LNCAP (cell line): Measurements from ENCODE around the gene COPE.

ENCODE experiments used
- TF ChIP-seq, protein P1 (sequence below): fragments of 450-650 bp; IDR thresholded peaks from 2 replicates; pipeline ENCODE4 v1.5.1; 2017; ENCODE audit warnings: mild to moderate bottlenecking

Gene COPE

DNA sequence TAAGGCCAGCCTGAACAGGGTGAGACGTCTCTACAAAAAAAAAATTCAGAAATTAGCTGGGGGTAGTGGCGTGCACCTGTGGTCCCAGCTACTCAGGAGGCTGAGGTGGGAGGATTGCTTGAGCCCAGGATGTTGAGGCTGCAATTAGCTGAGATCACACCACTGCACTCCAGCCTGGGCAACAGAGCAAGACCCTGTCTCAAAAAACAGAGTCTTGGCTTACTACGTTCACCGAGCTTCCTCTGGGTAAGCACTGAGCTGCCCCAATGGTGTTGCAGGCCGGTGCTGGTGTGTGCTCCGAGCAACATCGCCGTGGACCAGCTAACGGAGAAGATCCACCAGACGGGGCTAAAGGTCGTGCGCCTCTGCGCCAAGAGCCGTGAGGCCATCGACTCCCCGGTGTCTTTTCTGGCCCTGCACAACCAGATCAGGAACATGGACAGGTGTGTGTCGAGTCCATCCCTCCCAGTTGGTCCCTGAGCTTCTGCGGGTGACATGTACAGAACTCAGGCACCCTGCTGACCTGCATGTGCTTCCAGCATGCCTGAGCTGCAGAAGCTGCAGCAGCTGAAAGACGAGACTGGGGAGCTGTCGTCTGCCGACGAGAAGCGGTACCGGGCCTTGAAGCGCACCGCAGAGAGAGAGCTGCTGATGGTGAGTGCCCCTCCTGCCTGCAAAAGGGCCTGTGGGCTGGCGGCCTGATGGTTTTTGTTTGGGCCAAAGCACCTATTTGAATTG is 63.4 kb downstream of the COPE start:
- TF ChIP-seq, protein P1, sequence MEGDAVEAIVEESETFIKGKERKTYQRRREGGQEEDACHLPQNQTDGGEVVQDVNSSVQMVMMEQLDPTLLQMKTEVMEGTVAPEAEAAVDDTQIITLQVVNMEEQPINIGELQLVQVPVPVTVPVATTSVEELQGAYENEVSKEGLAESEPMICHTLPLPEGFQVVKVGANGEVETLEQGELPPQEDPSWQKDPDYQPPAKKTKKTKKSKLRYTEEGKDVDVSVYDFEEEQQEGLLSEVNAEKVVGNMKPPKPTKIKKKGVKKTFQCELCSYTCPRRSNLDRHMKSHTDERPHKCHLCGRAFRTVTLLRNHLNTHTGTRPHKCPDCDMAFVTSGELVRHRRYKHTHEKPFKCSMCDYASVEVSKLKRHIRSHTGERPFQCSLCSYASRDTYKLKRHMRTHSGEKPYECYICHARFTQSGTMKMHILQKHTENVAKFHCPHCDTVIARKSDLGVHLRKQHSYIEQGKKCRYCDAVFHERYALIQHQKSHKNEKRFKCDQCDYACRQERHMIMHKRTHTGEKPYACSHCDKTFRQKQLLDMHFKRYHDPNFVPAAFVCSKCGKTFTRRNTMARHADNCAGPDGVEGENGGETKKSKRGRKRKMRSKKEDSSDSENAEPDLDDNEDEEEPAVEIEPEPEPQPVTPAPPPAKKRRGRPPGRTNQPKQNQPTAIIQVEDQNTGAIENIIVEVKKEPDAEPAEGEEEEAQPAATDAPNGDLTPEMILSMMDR: no peak

DNA sequence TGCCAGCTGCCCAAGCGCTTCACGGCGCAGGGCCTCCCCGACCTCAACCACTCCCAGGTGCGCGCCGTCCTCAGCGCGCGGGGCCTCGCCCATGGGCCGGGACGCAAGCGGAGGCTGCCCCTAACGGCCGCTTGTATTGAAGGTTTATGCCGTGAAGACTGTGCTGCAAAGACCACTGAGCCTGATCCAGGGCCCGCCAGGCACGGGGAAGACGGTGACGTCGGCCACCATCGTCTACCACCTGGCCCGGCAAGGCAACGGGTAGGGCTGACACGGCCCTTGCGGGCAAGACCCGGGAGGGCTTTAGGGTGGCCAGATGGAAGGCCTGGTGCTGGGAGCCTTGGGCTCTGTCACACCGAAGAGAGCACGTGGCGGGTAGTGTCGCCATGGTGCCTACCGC is 64.2 kb downstream of the COPE start:
- TF ChIP-seq, protein P1: no peak

DNA sequence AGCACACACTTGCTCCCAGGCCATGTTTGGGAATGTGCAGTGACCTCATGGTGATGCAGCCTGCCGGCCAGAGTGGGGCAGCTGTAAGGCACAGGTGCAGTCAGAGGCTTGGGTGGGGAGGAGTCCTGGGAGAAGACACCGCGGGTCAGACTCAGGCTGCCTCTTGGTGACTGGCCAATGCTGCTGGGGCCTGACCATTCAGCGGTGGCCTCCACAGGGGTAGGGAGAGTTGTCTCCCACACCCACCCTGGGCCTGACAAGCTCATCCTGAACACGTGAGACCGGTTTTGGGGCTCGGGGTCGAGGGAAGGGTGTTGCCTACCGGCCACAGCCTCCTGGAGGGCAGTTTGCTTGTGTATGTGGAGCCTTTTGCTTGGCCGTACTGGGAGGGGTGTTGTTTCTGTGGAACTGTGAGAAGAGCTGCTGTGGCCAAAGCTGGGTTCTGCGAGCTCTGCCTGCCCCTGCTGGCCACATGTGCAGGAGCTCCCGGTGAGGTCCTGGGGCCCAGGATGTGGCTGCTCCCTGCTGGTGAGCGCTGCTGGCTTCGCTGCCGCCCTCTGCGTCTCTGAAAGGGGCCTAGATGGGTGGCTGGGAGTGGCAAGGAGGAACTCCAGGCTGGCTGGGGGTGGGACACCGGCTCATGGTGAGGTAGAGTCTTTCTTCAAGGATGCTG is 65.3 kb downstream of the COPE start:
- TF ChIP-seq, protein P1: no peak

DNA sequence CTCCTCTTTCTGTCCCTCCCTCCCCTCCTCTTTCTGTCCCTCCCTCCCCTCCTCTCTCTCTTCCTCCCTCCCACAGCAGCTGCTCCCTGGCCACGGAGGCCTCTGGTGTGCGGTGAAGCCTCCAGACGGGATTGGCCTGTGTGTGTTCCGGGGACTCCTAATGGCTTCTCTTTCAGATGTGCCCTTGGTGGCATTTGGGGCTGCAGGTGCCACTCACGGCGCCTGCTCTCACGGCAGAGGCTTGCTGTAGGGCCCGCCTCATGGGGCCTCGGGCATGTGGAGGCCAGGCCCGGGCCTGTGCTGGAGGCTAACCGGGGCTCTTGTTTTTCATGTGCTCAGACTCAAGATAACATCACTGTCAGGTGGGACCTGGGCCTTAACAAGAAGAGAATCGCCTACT is 66.5 kb downstream of the COPE start:
- TF ChIP-seq, protein P1: no peak

DNA sequence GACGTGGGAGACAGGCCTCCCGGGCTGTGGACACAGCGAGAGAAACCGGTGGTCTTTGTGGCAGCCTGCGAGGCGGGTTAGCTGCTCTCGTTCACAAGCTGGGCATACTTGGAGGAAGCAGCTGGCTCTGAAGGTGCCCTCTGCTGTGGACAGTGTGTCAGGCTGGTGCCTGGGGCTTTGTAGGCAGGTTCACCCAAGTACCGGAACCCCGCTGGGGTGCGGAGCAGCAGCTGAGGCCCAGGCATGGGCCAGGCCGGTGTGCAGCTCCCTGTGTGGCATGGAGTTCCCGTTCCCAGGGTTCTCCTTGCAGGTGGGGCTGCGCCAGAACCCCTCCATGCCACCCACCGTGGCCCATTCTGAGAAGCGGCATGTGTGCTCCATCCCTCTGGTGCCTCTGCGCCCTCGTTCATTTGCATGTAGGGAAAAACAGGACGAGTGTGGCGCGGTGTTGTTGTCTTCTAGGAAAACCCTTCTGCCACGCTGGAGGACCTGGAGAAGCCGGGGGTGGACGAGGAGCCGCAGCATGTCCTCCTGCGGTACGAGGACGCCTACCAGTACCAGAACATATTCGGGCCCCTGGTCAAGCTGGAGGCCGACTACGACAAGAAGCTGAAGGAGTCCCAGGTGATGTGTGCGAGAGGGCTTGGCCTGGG is 67.4 kb downstream of the COPE start:
- TF ChIP-seq, protein P1: no peak

DNA sequence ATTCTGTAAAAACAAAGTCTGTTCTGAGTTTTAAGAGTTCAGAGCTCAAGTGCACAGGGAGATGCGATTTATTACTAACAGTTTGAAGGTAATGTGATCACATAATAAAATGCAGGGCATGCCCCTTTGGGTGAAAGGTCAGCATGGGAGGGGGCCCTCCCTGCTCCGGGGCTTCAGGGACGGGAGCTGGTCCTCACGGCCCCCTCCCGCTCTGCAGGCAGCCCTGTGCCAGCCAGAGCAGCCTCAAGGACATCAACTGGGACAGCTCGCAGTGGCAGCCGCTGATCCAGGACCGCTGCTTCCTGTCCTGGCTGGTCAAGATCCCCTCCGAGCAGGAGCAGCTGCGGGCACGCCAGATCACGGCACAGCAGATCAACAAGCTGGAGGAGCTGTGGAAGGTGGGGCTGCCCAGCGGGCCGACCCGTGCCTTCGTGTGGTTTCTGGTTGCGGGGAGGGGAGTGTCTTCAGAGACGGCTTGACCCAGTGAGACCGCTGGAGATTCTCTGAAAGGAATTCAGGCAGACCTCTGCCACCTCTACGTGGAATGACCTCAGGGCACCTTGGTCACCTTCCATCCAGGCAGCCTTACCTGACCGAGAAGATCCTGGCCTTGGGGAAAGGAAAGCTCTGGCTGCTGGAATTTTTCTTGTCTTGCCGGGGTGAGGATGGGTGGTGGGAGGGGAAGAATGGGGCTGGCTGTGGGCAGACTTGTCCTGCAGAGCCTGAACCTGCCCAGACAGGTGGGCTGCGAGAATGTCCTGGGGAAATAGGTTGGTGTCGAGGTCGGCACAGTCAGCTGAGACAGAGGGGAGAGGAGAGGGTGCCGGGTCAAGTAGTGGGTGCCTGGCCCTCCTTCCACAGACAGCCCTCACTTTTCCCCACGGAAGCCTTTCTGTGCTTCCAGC is 68.5 kb downstream of the COPE start:
- TF ChIP-seq, protein P1: no peak

DNA sequence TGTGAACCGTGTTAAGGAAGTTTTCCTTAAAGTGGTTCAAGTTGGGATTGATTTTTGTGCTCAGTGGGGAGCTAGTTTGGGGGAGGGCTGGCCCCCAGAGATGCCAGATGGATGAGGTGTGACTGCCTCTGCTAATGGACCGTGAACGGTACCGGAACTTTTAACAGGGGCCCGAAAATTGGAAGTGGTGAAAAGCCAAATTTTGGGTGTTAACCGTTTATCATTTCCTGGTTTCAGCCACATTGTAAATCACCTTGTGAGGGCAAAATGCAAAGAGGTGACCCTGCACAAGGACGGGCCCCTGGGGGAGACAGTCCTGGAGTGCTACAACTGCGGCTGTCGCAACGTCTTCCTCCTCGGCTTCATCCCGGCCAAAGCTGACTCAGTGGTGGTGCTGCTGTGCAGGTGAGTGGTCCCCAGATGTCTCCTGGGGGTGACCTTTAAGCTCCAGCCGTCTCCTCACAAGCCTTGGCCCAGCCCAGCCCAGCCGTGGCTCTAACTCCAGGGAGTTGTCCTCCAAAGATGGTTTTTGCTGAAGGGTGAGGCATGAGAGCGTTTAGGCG is 69.3 kb downstream of the COPE start:
- TF ChIP-seq, protein P1: no peak
